ENCODE data around the gene CLEC11A. TPM values are rescaled to one million over a fixed set of nuclear protein-coding genes. Genes with fewer than 3 reads are reported as not detected.

The CLEC11A gene
- total RNA-seq, 1 donor from 2014 or later: 33.0 TPM

Other genes starting within 250 kb of the CLEC11A start
- gene EMC10, start 246.9 kb upstream of the CLEC11A start, total RNA-seq: 175 to 181 TPM (median 176 TPM) in 3 replicates
- 10.1 to 12.7 TPM (median 11.5 TPM) in 3 replicates for gene GARIN5A, start 246.5 kb upstream of the CLEC11A start, total RNA-seq
- 16.4 to 18.7 TPM (median 17.5 TPM) in 3 replicates for gene JOSD2, start 212.2 kb upstream of the CLEC11A start, total RNA-seq
- gene ASPDH, start 209.5 kb upstream of the CLEC11A start, total RNA-seq: 0.70 TPM in 1 of 3 replicates, not detected in the others
- gene LRRC4B, start 154.9 kb upstream of the CLEC11A start, total RNA-seq: 15.2 to 16.9 TPM (median 16.3 TPM) in 3 replicates
- gene SYT3, start 83.5 kb upstream of the CLEC11A start, total RNA-seq: 0.31 to 0.77 TPM (median 0.60 TPM) in 3 replicates
- 3.0 to 5.0 TPM (median 3.5 TPM) in 3 replicates for gene C19orf81, start 73.9 kb upstream of the CLEC11A start, total RNA-seq
- 11.9 to 14.0 TPM (median 13.5 TPM) in 3 replicates for gene SHANK1, start 3.6 kb upstream of the CLEC11A start, total RNA-seq
- not detected in 3 replicates for gene GPR32, start 47.1 kb downstream of the CLEC11A start, total RNA-seq
- not detected in 3 replicates for gene ACP4, start 67.1 kb downstream of the CLEC11A start, total RNA-seq
- 0.27 to 0.40 TPM in 2 of 3 replicates, not detected in the other for gene KLK1, start 100.4 kb downstream of the CLEC11A start, total RNA-seq
- not detected in 3 replicates for gene KLK15, start 110.2 kb downstream of the CLEC11A start, total RNA-seq
- gene KLK3, start 131.6 kb downstream of the CLEC11A start, total RNA-seq: not detected in 3 replicates
- gene KLK2, start 150.1 kb downstream of the CLEC11A start, total RNA-seq: not detected in 3 replicates
- gene KLK4, start 188.0 kb downstream of the CLEC11A start, total RNA-seq: not detected in 3 replicates
- 8.9 to 11.5 TPM (median 9.5 TPM) in 3 replicates for gene KLK5, start 229.7 kb downstream of the CLEC11A start, total RNA-seq
- gene KLK6, start 246.2 kb downstream of the CLEC11A start, total RNA-seq: 14.6 to 15.4 TPM (median 15.4 TPM) in 3 replicates

All from mesothelial cell of epicardium (in vitro differentiated cells).